GM10248 (cell line): ENCODE data around the gene DNM1L.

Experiments used
- CTCF ChIA-PET: fragments of 300-600 bp; sonication (Branson Sonifier 250); formaldehyde crosslinking; extraction: SDS; loops from one replicate; lab custom pipeline; 2021; ENCODE audit warnings: antibody characterized with exemption; lab: Yijun Ruan, JAX
- POLR2A ChIA-PET: fragments of 350-650 bp; sonication (Branson Sonifier 250); formaldehyde crosslinking; extraction: SDS; loops from one replicate; lab custom pipeline; 2020; ENCODE audit warnings: antibody characterized with exemption; lab: Yijun Ruan, JAX
- DNase-seq: peaks from one replicate; pipeline ENCODE4 v3.0.0; 2012; ENCODE audit errors: extremely low spot score
- TF ChIP-seq, protein P1 (sequence below): IDR thresholded peaks from 2 replicates; pipeline ENCODE4 v1.5.1; 2012; ENCODE audit warnings: mild to moderate bottlenecking, low read depth; ENCODE audit errors: extremely low read depth, missing control alignments, control extremely low read depth

Gene DNM1L

DNA sequence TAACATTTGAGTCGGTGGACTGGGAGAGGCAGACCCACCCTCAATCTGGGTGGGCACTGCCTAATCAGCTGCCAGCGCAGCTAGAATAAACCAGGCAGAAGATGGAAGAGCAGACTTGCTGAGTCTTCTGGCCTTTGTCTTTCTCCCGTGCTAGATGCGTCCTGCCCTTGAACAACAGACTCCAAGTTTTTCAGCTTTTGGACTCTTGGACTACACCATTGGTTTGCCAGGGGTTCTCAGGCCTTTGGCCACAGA lies 27.2 kb upstream of the DNM1L start:
- POLR2A ChIA-PET: no interaction called here
- CTCF ChIA-PET: interaction anchor here (1.5 kb wide), 1 partner anchor 1380 kb away, joined by 3 read pairs; no protein-coding TSS in a partner anchor
- TF ChIP-seq, protein P1, sequence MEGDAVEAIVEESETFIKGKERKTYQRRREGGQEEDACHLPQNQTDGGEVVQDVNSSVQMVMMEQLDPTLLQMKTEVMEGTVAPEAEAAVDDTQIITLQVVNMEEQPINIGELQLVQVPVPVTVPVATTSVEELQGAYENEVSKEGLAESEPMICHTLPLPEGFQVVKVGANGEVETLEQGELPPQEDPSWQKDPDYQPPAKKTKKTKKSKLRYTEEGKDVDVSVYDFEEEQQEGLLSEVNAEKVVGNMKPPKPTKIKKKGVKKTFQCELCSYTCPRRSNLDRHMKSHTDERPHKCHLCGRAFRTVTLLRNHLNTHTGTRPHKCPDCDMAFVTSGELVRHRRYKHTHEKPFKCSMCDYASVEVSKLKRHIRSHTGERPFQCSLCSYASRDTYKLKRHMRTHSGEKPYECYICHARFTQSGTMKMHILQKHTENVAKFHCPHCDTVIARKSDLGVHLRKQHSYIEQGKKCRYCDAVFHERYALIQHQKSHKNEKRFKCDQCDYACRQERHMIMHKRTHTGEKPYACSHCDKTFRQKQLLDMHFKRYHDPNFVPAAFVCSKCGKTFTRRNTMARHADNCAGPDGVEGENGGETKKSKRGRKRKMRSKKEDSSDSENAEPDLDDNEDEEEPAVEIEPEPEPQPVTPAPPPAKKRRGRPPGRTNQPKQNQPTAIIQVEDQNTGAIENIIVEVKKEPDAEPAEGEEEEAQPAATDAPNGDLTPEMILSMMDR: no peak
- no peak for DNase-seq

DNA sequence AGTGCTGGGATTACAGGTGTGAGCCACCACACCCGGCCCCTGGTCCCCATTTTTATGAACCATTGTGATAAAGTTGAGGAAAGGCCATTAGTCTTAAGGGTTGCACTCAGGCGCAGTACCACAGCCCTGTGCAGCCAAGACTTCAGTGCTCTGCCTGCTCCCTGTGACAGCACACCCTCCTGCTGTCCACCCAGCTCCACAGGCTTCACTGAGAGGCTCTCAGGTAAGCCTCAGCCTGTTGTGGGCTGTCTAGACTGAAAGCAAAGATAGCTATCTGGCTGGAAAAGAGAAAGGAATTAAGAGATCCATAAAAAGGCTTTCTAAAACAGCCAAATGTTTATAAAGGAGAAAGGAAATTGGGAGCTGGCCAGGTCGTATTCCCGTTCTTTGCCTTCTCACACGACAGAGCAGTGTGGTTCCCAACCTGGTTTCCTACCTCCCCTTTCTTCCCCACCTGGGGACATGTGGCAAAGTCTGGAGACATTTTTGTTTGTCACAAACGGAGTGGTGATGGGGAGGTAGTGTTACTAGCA lies 19.1 kb upstream of the DNM1L start:
- TF ChIP-seq, protein P1: no peak
- ChIA-PET CTCF (interaction anchor here (0.8 to 1.2 kb wide), 5 partner anchors 12 to 1007 kb away, joined by 3 to 5 read pairs (median 3); no protein-coding TSS in a partner anchor), POLR2A (no interaction called here)
- DNase-seq: no peak

GRCh38 chr12:32661706-32662105 lies 17.4 kb upstream of the DNM1L start:
- CTCF ChIA-PET: interaction anchor here (2.0 kb wide), 1 partner anchor 10 kb away, joined by 14 read pairs; no protein-coding TSS in a partner anchor
- TF ChIP-seq, protein P1: no peak

GRCh38 chr12:32662665-32663064 lies 16.4 kb upstream of the DNM1L start:
- DNase-seq: no peak
- ChIA-PET CTCF (interaction anchor here (2.0 kb wide), 1 partner anchor 9 kb away, joined by 14 read pairs; no protein-coding TSS in a partner anchor), POLR2A (no interaction called here)
- TF ChIP-seq, protein P1: no peak

More at GRCh38 chr12:32661706-32662105, 17.4 kb upstream of the DNM1L start:
- POLR2A ChIA-PET: no interaction called here
- DNase-seq: no peak

DNA sequence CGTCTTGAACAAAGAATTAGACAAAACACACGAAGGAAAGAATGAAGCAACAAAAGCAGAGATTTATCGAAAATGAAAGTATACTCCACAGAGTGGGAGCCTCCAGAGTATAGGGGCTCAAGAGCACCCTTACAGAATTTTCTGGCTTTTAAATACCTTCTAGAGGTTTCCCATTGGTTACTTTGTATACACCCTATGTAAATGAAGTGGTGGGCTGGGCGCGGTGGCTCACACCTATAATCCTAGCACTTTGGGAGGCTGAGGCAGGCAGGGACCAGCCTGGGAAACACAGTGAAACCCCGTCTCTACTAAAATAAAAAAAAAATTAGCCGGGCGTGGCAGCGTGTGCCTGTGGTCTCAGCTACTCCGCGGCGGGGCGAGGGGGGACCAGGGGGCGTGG lies 13.1 kb upstream of the DNM1L start:
- POLR2A ChIA-PET: no interaction called here
- TF ChIP-seq, protein P1: no peak

DNA sequence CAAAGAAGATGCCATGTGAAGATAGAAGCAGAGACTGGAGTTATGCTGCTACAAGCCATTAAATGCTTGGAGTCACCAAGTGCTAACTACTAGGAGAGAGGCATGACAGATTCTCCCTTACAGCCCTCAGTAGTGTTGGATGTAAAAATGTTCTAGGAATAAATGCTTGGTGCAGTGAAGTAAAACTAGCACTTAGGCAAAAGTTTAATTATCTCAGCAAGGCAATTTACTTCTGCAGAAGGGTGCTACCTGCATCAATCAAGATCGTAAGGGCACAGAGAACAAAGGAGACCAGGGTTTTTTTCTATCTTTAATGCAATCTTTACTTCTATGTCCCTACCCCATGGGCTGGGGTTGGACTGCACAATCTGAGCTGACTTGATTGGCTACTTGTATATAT lies 9.5 kb upstream of the DNM1L start:
- ChIA-PET POLR2A (no interaction called here), CTCF (interaction anchor here (1.4 to 3.6 kb wide), 2 partner anchors 19 to 213 kb away, joined by 5 to 18 read pairs; no protein-coding TSS in a partner anchor)
- TF ChIP-seq, protein P1: no peak
- no peak for DNase-seq

More for the DNA sequence above, 13.1 kb upstream of the DNM1L start:
- CTCF ChIA-PET: interaction anchor here (1.0 to 1.1 kb wide), 2 partner anchors 9 to 23 kb away, joined by 3 read pairs; no protein-coding TSS in a partner anchor
- DNase-seq: no peak
